NCI-H460 (cell line): ENCODE results near the gene CCR5AS.
"Not testable (repeated sequence)": the region's sequence is repeated elsewhere in the genome, so short reads cannot be mapped to it uniquely, and the experiment has no call there.

Experiments used
- DNase-seq: peaks from one replicate; pipeline ENCODE4 v3.0.0-alpha.2; 2016; ENCODE audit warnings: low read depth; ENCODE audit errors: extremely low read depth

CCR5AS gene

DNA sequence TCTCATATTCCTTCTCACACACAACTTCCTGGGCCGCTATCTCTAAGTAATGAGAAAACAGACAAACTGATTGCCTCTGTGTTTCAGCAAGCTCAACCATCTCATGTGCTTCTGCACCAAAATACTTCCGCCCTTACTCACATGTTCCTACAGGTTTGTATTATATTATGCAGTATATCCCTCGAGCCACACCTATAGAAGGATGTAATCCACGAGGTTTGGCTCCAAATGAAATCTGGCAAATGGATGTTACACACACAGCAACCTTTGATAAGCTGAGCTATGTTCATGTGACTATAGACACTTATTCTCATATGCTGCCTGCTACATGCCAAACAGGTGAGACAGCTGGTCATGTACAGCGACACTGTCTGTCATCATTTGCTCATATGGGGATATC lies 22.8 kb upstream of the CCR5AS start:
- DNase-seq = no peak

DNA sequence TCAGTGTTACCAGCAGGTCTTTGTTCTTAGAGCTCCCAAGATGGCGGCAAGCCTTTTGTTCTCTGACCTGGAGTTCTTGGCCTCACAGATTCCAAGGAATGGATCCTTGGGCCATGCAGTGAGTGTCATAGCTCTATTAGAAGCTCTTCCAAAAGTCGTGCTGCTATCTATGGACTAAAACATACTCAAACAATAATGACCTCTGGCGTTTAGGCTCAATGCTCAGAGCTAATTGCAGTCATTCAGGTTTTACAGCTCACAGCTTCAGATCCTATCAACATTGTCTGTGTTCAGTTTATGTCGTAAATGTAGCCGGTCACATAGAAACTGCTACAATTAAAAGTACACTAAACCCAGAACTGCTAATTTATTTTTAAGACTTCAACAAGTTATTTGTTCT lies 22.4 kb upstream of the CCR5AS start:
- no peak for DNase-seq

DNA sequence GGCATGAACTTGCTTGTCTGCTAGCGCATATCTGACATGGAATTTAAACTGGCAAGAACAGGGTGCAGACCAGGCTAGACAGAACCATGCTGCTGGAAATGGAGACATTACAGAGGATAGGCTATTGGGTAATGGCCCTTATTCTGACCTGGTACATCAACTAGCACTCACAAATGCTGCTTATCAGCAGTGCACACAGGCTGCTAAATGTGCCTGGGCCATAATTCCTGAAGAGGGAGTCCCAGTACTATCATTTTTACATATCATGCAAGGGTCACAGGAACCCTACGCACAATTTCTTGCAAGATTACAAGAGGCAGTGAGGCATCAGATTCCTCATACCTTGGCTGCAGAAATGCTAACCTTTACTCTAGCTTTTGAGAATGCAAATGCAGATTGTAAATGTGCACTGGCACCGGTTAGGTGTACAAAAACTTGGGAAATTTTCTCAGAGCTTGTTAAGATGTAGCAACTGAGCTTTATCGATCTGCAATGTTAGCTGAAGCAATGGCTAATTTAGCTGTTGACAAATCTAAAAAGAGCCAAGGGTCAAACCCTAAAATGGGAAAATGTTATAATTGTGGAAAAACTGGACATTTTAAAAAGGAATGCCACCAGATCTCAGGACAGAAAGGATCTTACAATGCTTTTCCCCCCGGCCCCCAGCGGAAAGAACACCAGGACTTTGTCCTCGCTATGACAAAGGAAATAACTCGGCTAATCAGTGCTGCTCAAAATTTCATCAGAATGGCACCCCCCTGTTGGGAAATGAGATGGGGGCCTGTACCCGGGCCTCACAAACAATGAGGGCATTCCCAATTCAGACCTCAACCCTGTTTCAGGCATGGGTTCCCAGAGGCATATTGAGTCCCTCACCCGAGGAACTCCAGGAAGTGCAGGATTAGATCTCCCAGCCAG lies 21.3 kb upstream of the CCR5AS start:
- DNase-seq = no peak

DNA sequence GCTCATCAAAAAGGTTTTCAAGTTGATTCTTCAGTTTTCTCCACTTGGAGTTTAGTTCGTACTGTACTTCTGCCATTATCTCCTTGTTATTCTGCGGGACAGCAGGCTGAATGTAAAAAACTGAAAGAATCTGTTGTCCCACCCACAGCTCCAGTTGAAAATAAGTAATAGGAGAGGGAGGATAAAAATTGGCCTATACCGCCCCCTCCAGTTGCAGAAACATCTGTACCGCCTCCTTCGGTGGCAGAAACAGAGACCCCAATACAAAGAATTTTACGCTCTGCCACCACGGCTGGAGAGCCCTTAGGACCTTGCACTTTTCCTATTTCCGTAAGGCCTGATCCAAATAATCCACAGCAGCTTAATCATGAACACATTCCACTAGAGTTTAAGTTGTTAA lies 20.5 kb upstream of the CCR5AS start:
- DNase-seq = not testable (repeated sequence)

DNA sequence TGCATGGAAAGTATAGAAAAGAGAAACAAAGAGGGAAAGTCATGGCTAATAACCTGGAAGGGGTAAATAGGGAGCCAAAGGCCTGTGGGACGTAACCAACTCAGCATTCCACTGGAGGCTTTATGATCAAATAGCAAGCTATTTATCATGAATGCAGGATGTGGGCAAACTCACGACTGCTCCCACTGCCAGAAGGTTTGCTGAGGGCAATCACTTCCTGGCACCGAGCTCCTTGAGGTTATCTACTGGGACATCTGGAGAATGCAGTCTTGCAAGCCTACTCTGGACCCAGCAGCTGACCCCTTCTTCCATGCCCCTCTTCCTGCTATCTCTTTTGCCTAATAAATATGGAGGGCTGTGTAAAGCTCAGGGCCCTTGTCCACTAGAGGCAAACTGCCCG lies 19.6 kb upstream of the CCR5AS start:
- DNase-seq = not testable (repeated sequence)

DNA sequence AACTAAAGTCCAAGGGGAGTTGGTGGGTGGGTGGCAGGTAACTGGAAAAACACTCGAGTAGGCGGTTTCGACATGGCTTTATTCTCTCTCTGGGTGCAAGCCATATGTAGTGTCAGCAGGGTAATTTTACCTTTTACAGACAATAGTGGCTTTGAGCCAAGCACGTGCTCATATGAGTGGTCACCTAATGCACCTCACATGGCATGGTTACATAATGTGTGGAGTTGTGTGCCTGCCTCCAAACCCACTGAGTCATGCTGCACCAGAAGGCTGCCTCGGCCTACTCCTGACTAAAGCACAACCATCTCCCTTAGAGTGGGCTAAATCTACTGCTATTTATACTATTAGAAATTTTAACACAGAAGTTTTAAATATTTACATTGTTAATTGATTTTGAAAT lies 16.7 kb upstream of the CCR5AS start:
- DNase-seq = no peak

DNA sequence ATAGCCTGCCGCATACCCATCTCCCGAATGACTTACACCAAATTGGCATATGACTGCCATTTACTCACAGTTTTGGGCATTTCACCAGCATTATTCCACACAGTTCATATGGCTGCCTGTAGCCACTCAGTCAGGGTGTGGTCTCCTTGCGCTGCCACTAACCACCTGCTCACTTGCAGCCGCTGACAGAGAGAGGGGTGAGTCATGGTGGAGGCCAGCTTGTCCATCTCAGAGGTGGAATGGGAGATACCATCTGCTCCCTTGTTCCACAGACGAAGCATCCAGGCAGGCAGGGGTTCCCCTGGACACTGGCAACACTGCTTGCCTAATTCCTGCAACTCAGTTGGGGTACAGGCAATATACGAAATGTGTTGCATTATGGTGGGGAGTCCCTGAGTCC lies 15.8 kb upstream of the CCR5AS start:
- no peak for DNase-seq

DNA sequence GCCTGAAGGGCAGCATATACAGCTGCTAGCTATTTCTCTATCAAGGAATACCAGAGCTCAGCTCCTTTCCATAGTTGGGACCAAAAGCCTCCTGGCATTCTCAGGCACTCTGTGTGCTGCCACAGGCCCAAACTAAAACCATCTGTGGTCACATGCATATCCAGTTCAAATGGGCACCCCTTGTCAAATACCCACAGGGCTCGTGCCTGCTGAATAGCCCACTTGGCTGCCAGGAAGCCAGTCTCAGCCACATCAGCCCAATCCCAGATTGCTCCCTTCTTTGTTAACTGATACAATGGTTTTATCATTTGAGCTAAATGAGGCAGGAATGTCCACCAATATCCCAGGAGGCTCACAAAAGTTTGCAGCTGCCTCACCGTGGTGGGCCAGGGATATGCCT lies 14.1 kb upstream of the CCR5AS start:
- DNase-seq = no peak

DNA sequence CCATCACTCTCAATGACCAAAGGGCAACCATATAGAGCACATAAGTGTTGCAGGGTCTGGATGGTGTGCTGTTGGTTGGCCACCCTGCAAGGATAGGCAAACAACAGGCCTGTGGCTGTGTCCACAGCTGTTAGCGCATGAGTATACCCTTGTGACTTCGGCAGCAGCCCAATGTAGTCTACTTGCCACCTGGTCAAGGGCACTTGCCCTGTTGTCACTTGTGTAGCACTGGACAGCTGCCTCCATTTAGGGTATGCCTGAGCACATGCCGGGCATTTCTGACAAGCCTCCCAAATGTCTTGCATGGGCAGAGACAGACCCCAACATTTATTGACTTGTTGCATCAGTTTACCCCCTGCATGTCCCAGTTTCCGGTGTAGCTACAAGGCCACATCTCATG lies 12.9 kb upstream of the CCR5AS start:
- no peak for DNase-seq

DNA sequence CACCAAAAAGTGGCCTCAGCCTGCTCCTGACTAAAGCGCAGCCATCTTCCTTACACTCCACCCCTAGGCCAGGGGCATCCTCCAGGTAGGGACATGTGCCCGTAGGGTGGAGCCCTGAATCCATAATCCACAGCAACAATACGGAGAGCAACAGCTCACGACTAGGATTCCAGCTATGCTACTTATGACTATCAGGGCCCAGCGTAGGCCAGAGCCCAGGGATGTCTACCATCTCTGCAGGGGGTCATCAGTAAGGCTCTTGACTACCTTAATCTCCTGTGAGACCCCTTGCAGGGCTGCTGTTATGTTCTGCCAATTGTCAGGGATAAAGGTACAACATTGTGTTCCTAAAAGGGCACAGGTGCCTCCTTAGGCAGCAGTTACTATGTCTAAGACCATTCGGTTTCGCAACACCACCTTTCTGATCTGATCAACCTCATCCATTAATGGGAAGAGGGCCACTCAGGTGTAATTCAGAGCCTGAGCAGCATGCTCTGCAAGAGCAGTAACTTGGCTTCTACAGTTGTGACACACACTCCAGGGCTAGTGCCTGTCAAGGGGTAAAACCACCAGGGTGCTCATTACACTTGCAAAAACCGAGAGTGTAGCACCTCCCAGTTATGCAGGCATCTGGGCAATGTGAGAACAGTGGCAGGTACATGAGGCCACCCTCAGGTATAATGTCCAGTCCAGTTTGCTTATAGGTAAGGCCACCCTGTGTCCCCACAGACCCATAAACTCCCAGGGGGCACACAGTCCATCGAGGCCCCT lies 11.2 kb upstream of the CCR5AS start:
- no peak for DNase-seq

DNA sequence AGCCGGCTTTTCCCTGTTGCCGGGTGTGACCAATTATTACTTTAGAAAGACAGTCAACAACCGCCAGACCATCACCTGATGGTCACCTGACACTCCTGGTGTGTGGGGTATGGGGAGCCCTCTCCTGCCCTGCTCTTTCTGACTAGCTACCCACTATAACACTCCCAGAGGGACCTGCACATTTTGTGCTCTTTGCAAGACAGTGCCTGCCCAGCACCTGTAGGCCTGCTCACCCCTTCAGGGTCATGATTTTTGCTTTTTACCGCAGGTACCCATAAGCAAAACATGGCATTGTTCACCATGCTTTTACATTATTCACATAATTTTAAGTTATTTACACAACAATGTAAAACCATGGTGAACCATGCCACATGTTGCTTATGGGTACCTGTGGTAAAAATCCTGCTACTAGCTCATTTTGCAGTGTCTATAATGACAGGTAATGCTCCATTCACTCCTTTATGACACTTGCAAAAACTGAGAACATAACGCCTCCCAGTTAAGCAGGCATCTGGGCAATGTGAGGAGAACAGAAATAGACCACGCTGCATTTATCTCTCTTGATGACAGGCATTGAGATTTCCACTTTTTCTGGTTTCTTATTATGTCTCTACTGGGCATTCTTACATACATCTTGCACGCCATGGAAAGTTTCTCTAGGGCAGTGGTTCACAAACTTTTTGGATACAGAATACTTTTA lies 10.1 kb upstream of the CCR5AS start:
- no peak for DNase-seq

DNA sequence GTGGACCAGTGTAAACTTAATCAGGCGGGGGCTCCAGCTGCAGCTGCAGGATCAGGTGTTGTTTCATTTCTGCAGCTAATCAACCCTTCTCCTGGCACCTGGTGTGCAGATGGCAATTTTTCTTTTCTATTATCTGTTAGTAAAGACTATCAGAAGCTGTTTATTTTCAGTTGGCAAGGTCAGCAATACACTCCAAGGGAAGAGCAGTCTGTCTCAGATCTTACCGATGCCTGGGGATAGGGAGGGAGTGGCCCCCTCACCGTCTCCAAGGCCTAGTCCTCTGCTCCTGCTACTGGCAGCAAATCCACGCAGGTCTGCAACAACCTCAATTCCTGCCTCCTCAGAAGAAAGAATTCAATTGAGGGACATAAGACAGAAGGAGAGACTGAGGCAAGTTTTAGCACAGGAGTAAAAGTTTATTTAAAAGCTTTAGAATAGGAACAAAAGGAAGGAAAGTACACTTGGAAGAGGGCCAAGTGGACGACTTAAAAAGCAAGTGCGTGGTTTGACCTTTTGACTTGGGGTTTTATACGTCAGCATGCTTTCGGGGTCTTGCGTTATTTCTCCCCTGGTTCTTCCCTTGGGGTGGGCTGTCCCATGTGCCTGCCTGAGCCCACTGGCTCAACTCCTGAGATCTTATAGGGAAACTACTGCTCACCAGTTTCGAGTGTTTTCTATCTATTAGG lies 9.4 kb upstream of the CCR5AS start:
- no peak for DNase-seq

DNA sequence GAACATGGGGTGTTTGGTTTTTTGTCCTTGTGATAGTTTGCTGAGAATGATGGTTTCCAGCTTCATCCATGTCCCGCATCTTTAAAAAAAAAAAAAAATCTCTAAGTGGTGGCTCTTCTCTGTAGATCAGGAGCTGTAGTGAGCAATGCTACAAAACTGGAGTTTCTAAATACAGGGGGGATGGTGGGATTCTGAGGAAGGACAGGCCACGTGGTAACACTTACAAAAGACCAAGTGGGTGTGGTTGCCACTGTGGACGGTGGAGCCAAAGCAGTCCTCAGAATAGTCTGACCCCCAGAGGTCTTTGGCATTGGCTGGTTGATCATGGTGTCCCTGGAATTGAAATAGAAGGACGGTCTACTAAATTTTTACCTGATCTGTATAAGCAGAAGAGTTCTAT lies 7.9 kb upstream of the CCR5AS start:
- no peak for DNase-seq

DNA sequence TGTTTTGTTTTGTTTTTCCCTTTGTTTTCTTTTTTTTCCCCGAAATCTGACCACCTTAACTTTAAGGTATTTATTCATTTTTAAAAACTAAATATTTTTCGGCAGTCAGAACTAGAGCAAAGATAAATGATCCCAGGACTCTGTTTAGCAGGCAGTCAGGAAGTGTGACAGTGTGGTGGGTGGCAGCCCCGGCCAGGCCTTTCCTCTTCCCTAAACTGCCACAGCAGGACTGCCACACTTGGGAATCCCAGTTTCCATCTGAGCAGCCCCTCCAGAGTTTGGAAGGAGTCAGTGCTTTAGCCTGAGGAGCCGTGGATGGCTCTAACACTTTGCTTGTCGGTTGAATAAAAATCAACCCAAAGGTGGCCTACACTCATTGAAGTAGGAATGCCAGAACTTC lies 7.1 kb upstream of the CCR5AS start:
- no peak for DNase-seq

DNA sequence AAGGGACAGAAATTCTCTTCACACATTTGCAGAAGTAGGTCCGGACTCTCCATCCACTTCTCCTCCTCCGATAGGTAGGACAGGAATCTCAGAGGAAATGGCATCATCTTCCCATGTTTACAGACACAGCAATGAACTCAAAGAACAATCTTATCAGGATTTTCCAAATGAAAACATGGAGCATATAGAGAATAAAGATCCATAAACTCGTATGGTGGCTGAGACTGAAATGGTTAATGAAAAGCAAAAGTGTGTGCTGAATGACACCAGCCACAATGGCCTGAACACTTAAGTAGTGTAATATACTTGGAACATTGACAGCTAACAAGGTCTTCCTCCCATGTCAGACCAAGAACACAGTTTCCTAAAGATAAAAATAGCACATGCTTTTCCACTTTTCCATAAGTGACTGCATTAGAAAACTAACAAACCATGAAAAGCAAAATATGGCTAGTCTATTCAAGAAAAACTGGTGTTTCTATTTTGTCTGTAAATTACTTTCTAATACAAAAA lies 6.0 kb upstream of the CCR5AS start:
- no peak for DNase-seq

DNA sequence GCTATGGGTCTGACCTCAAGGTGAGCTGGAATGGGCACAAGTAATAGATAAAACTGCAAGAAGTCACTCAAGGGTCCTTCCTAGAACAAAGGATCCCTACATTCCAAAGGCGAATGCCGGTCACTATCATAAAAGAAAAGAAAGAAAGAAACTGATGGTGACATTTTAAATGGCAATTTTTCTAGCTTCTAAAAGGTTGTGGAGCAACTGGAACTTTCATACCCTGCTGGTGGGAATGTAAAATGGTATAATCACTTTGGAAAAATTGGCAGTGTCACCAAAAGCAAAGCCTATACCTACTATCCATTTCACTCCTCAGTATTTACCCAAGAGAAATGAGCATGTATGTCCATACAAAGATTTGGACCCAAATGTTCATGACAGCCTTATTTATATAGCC lies 4.4 kb upstream of the CCR5AS start:
- DNase-seq = no peak

DNA sequence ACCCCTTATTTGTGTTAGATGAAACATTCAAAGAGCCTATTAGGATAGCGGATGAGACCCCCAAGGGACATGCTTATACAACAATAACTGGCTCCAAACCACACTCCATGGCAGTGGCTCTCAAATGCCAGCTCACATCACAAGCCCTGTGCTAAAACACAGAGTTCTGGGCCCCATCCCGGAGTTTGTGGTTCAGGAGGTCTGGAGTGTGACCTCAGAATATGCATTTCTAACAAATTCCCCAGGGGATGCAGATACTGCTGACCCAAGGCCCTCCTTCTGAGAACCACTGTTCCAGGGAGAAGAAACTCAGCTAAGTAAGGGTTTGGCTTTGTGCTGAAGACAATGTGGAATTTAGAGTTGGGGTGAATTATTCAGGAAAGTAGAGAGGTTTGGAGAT lies 3.8 kb upstream of the CCR5AS start:
- DNase-seq = no peak

DNA sequence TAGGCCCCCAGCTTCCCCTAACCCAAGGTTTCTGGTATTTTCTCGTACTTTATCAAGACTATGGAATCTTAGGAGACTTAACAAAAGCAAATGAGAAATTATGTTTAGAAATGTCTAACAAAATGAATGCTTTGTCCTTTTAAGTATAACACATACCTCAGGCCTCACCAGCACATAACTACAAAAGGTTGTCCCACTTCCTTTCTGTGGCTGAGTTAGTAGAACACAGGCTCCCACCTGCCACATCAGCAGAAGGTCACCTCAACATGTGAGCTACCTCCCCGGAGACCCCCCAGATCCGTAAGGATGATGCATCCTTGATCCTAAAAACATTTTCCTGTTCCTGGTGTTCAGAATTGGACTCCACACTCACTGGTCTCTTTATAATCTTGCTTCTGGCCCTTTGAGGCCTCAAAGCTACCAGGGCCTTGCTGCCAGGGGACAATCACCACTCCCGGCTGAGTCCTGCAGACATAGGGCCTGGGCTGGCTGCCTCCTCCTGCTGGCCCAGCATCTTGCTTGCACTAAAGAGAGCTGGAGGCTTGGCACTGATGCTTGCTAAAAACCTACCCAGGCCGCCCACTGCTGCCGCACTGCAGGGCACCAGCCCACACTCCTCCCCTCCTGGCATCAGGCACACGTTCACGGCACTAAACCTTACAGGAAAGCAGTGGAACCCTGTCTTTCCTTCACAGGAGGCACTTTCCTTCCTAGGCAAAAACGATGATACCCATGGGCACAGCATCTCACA lies 3.0 kb upstream of the CCR5AS start:
- DNase-seq = no peak

DNA sequence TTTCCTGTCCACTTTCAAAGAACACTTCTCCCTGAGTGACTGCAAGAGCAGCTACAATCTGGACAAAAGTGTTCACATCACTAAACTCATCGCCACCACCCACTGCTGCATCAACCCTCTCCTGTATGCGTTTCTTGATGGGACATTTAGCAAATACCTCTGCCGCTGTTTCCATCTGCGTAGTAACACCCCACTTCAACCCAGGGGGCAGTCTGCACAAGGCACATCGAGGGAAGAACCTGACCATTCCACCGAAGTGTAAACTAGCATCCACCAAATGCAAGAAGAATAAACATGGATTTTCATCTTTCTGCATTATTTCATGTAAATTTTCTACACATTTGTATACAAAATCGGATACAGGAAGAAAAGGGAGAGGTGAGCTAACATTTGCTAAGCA lies 2.0 kb upstream of the CCR5AS start:
- DNase-seq = no peak

DNA sequence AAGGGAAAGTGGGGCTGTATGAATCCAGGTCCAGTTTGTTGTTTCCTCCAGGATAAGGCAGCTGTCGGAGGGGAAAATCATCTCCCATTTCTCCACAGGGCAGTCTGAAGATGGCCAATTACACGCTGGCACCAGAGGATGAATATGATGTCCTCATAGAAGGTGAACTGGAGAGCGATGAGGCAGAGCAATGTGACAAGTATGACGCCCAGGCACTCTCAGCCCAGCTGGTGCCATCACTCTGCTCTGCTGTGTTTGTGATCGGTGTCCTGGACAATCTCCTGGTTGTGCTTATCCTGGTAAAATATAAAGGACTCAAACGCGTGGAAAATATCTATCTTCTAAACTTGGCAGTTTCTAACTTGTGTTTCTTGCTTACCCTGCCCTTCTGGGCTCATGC lies 1.1 kb upstream of the CCR5AS start:
- DNase-seq = no peak
